Ascending aorta (tissue), 2 donors: ENCODE data around the gene SNTG2. TPM values are rescaled to one million over a fixed set of nuclear protein-coding genes. Genes with fewer than 3 reads are reported as not detected.

Source experiments
- DNase-seq, 2 donors: peaks; one replicate each; pipeline ENCODE4 v3.0.0-alpha.2; 2019; ENCODE audit warnings: low spot score in 2 of 2
- H3K27ac ChIP-seq, 2 donors: fragments of 200-600 bp; sonication (generic); one replicate each; pipeline ENCODE4 v1.5.1; 2016 to 2017; ENCODE audit warnings: mild to moderate bottlenecking in 1 of 2
- H3K27me3 ChIP-seq: fragments of 200-600 bp; sonication (generic); one replicate; pipeline ENCODE4 v1.5.1; 2017
- H3K36me3 ChIP-seq, 2 donors: fragments of 200-600 bp; sonication (generic); one replicate each; pipeline ENCODE4 v1.5.1; 2016
- H3K4me1 ChIP-seq, 2 donors: fragments of 200-600 bp; sonication (generic); one replicate each; pipeline ENCODE4 v1.5.1; 2016 to 2017; ENCODE audit warnings: mild to moderate bottlenecking in 1 of 2
- H3K4me3 ChIP-seq, 2 donors: fragments of 200-600 bp; sonication (generic); one replicate each; pipeline ENCODE4 v1.5.1; 2016 to 2017; ENCODE audit warnings: mild to moderate bottlenecking in 1 of 2
- H3K9me3 ChIP-seq, 2 donors: fragments of 200-600 bp; sonication (generic); one replicate each; pipeline ENCODE4 v1.5.1; 2016
- CTCF ChIP-seq, 3 experiments: fragments of 200-600 bp in 2 of 3; fragments of 450-650 bp in 1 of 3; sonication (generic) in 2 of 3; IDR thresholded peaks; one replicate each; pipeline ENCODE4 v1.5.1; 2016 to 2019; ENCODE audit warnings: antibody characterized with exemption in 3 of 3, mild to moderate bottlenecking in 1 of 3, moderate library complexity in 1 of 3
- intact Hi-C: fragments of 100-400 bp; cut with DNase I; formaldehyde crosslinking; loops from one replicate; pipeline ENCODE4 v1.15.1; 2023
- total RNA-seq: library from RNA; depleted of rRNA; stranded (reverse); fragments of >200 nt; gene quantifications from one replicate; pipeline ENCODE4 v1.1.0, GENCODE V29; 2016

The SNTG2 gene
- total RNA-seq, 1 donor from 2014 or later: 9.9 TPM

GRCh38 chr2:1394709-1395408 is 444.2 kb downstream of the SNTG2 start:
- DNase-seq: no peak
- TF ChIP-seq CTCF (IDR thresholded peaks at IDR 0.05): no peak
- Histone ChIP-seq H3K4me3 (no peak overlapping the region), H3K27ac (no peak overlapping the region), H3K27me3 (no peaks in the 10 kb centered on the region), H3K4me1 (no peaks in the 10 kb centered on the region), H3K36me3 (no peaks in the 10 kb centered on the region), H3K9me3 (no peaks in the 10 kb centered on the region)
- intact Hi-C loops: no loop called here

GRCh38 chr2:1397350-1397749 is 446.7 kb downstream of the SNTG2 start:
- DNase-seq: no peak
- Histone ChIP-seq H3K4me1 (no peaks in the 10 kb centered on the region), H3K4me3 (no peak overlapping the region), H3K27me3 (no peaks in the 10 kb centered on the region), H3K36me3 (no peaks in the 10 kb centered on the region), H3K27ac (no peak overlapping the region), H3K9me3 (no peaks in the 10 kb centered on the region)
- intact Hi-C loops: no loop called here
- TF ChIP-seq CTCF (IDR thresholded peaks at IDR 0.05): no peak

- no peak overlapping the region for H3K27ac ChIP-seq
- intact Hi-C loops: no loop called here
- H3K4me1 ChIP-seq: no peaks in the 10 kb centered on the region
- no peak for DNase-seq
- H3K9me3 ChIP-seq: no peaks in the 10 kb centered on the region
- TF ChIP-seq CTCF (IDR thresholded peaks at IDR 0.05): no peak
- H3K4me3 ChIP-seq: no peak overlapping the region
- no peaks in the 10 kb centered on the region for H3K36me3 ChIP-seq
- no peaks in the 10 kb centered on the region for H3K27me3 ChIP-seq
These were observed 447.5 kb downstream of the SNTG2 start for GRCh38 chr2:1398191-1398590.

- H3K36me3 ChIP-seq: no peaks in the 10 kb centered on the region
- no peaks in the 10 kb centered on the region for H3K27me3 ChIP-seq
- no peak for TF ChIP-seq CTCF (IDR thresholded peaks at IDR 0.05)
- intact Hi-C loops: no loop called here
- H3K4me1 ChIP-seq: no peaks in the 10 kb centered on the region
- H3K9me3 ChIP-seq: no peaks in the 10 kb centered on the region
- no peak overlapping the region for H3K4me3 ChIP-seq
- DNase-seq: no peak
- H3K27ac ChIP-seq: no peak overlapping the region
These were observed 450.5 kb downstream of the SNTG2 start for GRCh38 chr2:1400943-1401735.

GRCh38 chr2:1402064-1402463 is 451.4 kb downstream of the SNTG2 start:
- H3K9me3 ChIP-seq: no peaks in the 10 kb centered on the region
- no peak for DNase-seq
- H3K27me3 ChIP-seq: no peaks in the 10 kb centered on the region
- H3K4me3 ChIP-seq: no peak overlapping the region
- H3K36me3 ChIP-seq: no peaks in the 10 kb centered on the region
- TF ChIP-seq CTCF (IDR thresholded peaks at IDR 0.05): no peak
- H3K27ac ChIP-seq: no peak overlapping the region
- intact Hi-C loops: no loop called here
- no peaks in the 10 kb centered on the region for H3K4me1 ChIP-seq
